Caco-2 (cell line): ENCODE results near the gene ATP5F1B. TPM values are rescaled to one million over a fixed set of nuclear protein-coding genes. Genes with fewer than 3 reads are reported as not detected.

Experiments
- BruUV-seq: library from RNA; stranded (reverse); fragments of 400-500 nt; replicated peaks from 2 replicates; lab custom pipeline; 2021; lab: Mats Ljungman, UMichigan
- CTCF ChIA-PET: fragments of 300-600 bp; sonication (Branson Sonifier 250); formaldehyde crosslinking; loops from one replicate; lab custom pipeline; 2022; ENCODE audit warnings: antibody characterized with exemption; lab: Charles Lee
- POLR2A ChIA-PET: fragments of 300-600 bp; sonication (Branson Sonifier 250); formaldehyde crosslinking; loops from one replicate; lab custom pipeline; 2022; ENCODE audit warnings: antibody characterized with exemption; lab: Charles Lee
- DNase-seq, 2 experiments: peaks; one replicate each; pipeline versions ENCODE4 v3.0.0 to v3.0.0-alpha.2; 2020 to 2022
- H3K27me3 ChIP-seq: replicated peaks from 2 replicates; pipeline ENCODE4 v1.6.0; 2011; ENCODE audit warnings: low read length; ENCODE audit not compliant: control insufficient read depth, insufficient read depth
- H3K36me3 ChIP-seq: 2 replicates; pipeline ENCODE4 v1.5.1; 2011; ENCODE audit warnings: low read length; ENCODE audit not compliant: control insufficient read depth, insufficient read depth
- H3K4me1 ChIP-seq: fragments of 250-450 bp; sonication (Bioruptor Pico); 2 replicates; pipeline ENCODE4 v1.5.1; 2020; ENCODE audit warnings: mild to moderate bottlenecking
- H3K4me3 ChIP-seq: 2 replicates; pipeline ENCODE4 v1.5.1; 2011; ENCODE audit warnings: low read depth, mild to moderate bottlenecking, control low read depth, low read length
- H3K9me3 ChIP-seq: fragments of 250-450 bp; sonication (Bioruptor Pico); 2 replicates; pipeline ENCODE4 v1.5.1; 2020; ENCODE audit warnings: mild to moderate bottlenecking, moderate library complexity
- H3K27ac Mint-ChIP-seq: one replicate; pipeline ENCODE4 v1.8.0; 2022; ENCODE audit warnings: mixed read lengths; ENCODE audit not compliant: unreplicated experiment
- H3K27me3 Mint-ChIP-seq: one replicate; pipeline ENCODE4 v1.8.0; 2022; ENCODE audit warnings: mixed read lengths; ENCODE audit not compliant: insufficient read depth, unreplicated experiment
- H3K36me3 Mint-ChIP-seq: one replicate; pipeline ENCODE4 v1.8.0; 2022; ENCODE audit warnings: mild to moderate bottlenecking, mixed read lengths; ENCODE audit not compliant: insufficient read depth, unreplicated experiment
- H3K4me1 Mint-ChIP-seq: one replicate; pipeline ENCODE4 v1.8.0; 2022; ENCODE audit warnings: low read depth, mixed read lengths; ENCODE audit not compliant: unreplicated experiment
- H3K4me3 Mint-ChIP-seq: one replicate; pipeline ENCODE4 v1.8.0; 2022; ENCODE audit warnings: mild to moderate bottlenecking, moderate library complexity, mixed read lengths; ENCODE audit not compliant: unreplicated experiment
- H3K9me3 Mint-ChIP-seq: one replicate; pipeline ENCODE4 v1.8.0; 2022; ENCODE audit warnings: mixed read lengths; ENCODE audit not compliant: unreplicated experiment
- intact Hi-C: fragments of 100-400 bp; cut with micrococcal nuclease; formaldehyde crosslinking; loops from one replicate; pipeline ENCODE4 v1.10.0; 2022; ENCODE audit not compliant: unreplicated experiment
- total RNA-seq: library from RNA; stranded (reverse); gene quantifications from 2 replicates; pipeline ENCODE4 v1.2.3, GENCODE V29; 2022
- TF ChIP-seq, protein P1 (sequence below), 2 experiments: fragments of 200-600 bp in 1 of 2; IDR thresholded peaks; 1 replicate in 1 of 2; 2 replicates in 1 of 2; pipeline versions ENCODE4 v1.5.1 to v1.8.0; 2011 to 2022; ENCODE audit warnings: antibody characterized with exemption in 1 of 2, control low read depth in 1 of 2, inconsistent platforms in 1 of 2, low read depth in 1 of 2, low read length in 1 of 2, mild to moderate bottlenecking in 1 of 2, moderate library complexity in 1 of 2; ENCODE audit not compliant: insufficient read depth in 1 of 2, severe bottlenecking in 1 of 2, unreplicated experiment in 1 of 2

The ATP5F1B gene
- total RNA-seq, 1 experiment from 2014 or later: 740 TPM

DNA sequence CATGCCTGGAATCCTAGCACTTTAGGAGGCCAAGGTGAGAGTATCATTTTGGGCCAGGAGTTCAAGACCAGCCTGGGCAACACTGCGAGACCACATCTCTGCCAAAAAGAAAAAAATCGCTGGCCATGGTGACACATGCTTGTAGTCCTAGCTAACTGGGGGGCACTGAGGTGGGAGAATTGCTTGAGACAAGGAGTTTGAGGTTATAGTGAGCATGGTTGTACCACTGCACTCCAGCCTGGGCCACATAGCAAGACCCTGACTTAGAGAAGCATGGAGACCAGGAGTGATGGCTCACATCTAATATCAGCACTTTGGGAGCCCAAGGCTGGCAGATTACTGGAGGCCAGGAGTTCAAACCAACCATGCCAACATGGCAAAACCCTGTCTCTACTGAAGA is 33.1 kb upstream of the ATP5F1B start:
- Histone ChIP-seq H3K27me3 (no peaks in the 10 kb centered on the region), H3K4me1 (peaks cover 8% of the 10 kb centered on the region; the same call in 1 of the 2 replicates), H3K4me3 (no peak overlapping the region), H3K36me3 (0 out of 2 replicates have a peak, but pooled peaks cover 2% of the 10 kb centered on the region), H3K9me3 (no peaks in the 10 kb centered on the region)
- TF ChIP-seq, protein P1, sequence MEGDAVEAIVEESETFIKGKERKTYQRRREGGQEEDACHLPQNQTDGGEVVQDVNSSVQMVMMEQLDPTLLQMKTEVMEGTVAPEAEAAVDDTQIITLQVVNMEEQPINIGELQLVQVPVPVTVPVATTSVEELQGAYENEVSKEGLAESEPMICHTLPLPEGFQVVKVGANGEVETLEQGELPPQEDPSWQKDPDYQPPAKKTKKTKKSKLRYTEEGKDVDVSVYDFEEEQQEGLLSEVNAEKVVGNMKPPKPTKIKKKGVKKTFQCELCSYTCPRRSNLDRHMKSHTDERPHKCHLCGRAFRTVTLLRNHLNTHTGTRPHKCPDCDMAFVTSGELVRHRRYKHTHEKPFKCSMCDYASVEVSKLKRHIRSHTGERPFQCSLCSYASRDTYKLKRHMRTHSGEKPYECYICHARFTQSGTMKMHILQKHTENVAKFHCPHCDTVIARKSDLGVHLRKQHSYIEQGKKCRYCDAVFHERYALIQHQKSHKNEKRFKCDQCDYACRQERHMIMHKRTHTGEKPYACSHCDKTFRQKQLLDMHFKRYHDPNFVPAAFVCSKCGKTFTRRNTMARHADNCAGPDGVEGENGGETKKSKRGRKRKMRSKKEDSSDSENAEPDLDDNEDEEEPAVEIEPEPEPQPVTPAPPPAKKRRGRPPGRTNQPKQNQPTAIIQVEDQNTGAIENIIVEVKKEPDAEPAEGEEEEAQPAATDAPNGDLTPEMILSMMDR (IDR thresholded peaks at IDR 0.05; ENCODE audit: insufficient read depth in 1 of 2, low read depth in 1 of 2, low read length in 1 of 2, severe bottlenecking in 1 of 2, unreplicated experiment in 1 of 2): no peak
- BruUV-seq: no TSS peak
- H3K9me3 Mint-ChIP-seq: no peaks in the 10 kb centered on the region
- intact Hi-C loops: no loop called here
- no peaks in the 10 kb centered on the region for H3K27me3 Mint-ChIP-seq
- CTCF ChIA-PET: no interaction called here
- peaks cover 81% of the 10 kb centered on the region for H3K36me3 Mint-ChIP-seq
- no peak for DNase-seq
- POLR2A ChIA-PET: interaction anchor here (1.5 kb wide), 1 partner anchor 9 kb away, joined by 4 read pairs; the partner anchor contains the start of gene PTGES3
- H3K27ac Mint-ChIP-seq: no peak overlapping the region
- no peaks in the 10 kb centered on the region for H3K4me1 Mint-ChIP-seq
- H3K4me3 Mint-ChIP-seq: no peak overlapping the region

DNA sequence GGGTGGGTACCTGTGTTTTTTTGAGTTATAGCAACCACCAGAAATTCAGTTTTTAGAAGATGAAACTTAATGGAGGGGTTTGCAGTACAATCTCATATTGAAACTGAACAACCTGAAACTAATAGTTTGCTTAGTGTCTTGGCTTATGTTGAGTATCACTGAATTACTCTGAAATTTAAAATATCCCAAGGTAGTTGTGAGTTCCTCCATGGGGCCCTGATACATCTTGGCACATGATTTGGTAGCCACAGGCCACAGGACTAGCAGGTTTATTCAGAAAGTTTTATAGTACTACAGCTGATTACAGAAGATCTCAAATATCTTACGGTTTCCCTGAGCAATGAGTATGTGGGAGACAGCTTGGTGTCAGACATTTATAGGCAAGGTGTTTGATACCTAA is 31.9 kb upstream of the ATP5F1B start:
- CTCF ChIA-PET: no interaction called here
- Mint-ChIP-seq H3K27me3 (no peaks in the 10 kb centered on the region), H3K4me1 (no peaks in the 10 kb centered on the region), H3K9me3 (no peaks in the 10 kb centered on the region), H3K36me3 (peaks cover 79% of the 10 kb centered on the region), H3K4me3 (no peak overlapping the region), H3K27ac (no peak overlapping the region)
- no TSS peak for BruUV-seq
- Histone ChIP-seq H3K4me1 (peaks cover 13% of the 10 kb centered on the region), H3K36me3 (0 out of 2 replicates have a peak, but pooled peaks cover 2% of the 10 kb centered on the region), H3K27me3 (no peaks in the 10 kb centered on the region), H3K4me3 (no peak overlapping the region), H3K9me3 (no peaks in the 10 kb centered on the region)
- intact Hi-C loops: no loop called here
- TF ChIP-seq, protein P1 (IDR thresholded peaks at IDR 0.05; ENCODE audit: insufficient read depth in 1 of 2, low read depth in 1 of 2, low read length in 1 of 2, severe bottlenecking in 1 of 2, unreplicated experiment in 1 of 2): no peak
- POLR2A ChIA-PET: no interaction called here
- no peak for DNase-seq

DNA sequence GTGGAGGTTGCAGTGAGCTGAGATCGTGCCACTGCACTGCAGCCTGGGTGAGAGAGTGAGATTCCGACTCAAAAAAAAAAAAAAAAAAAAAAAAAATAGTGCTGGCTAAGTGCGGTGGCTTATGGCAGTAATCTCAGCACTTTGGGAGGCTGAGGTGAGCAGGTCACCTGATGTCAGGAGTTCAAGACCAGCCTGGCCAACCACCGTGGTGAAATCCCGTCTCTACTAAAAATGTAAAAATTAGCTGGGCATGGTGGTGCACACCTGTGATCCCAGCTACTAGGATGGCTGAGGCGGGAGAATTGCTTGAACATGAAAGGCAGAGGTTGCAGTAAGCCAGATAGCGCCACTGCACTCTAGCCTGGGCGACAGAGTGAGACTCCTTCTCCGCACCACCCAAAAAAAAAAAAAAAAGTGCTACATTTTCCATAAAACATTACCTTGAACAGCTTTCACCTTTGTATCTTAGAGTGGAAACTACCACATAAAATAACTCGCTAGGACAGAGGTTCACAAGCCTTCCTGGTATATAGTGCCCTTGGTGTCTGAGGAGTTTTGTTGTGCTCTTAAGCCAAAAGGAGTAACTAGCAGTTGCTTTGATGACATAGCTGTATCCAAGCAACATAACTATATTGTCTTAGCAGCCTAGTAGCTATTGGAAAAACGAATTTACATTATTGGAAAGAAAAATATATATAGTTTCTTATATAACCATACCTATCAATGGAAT is 31.2 kb upstream of the ATP5F1B start:
- peaks cover 15% of the 10 kb centered on the region for H3K4me1 ChIP-seq
- DNase-seq: no peak
- H3K36me3 ChIP-seq: 0 out of 2 replicates have a peak, but pooled peaks cover 2% of the 10 kb centered on the region
- Mint-ChIP-seq H3K4me3 (no peak overlapping the region), H3K9me3 (no peaks in the 10 kb centered on the region), H3K27me3 (no peaks in the 10 kb centered on the region), H3K4me1 (no peaks in the 10 kb centered on the region), H3K27ac (no peak overlapping the region), H3K36me3 (peaks cover 79% of the 10 kb centered on the region)
- ChIA-PET POLR2A (no interaction called here), CTCF (interaction anchor here (0.8 kb wide), 1 partner anchor 41 kb away, joined by 4 read pairs; no protein-coding TSS in a partner anchor)
- no TSS peak for BruUV-seq
- no peaks in the 10 kb centered on the region for H3K27me3 ChIP-seq
- TF ChIP-seq, protein P1 (IDR thresholded peaks at IDR 0.05; ENCODE audit: insufficient read depth in 1 of 2, low read depth in 1 of 2, low read length in 1 of 2, severe bottlenecking in 1 of 2, unreplicated experiment in 1 of 2): no peak
- no peak overlapping the region for H3K4me3 ChIP-seq
- intact Hi-C loops: no loop called here
- H3K9me3 ChIP-seq: no peaks in the 10 kb centered on the region
